HEK293 (cell line): Measurements from ENCODE around the gene MAP3K13.

Experiments used
- CTCF ChIA-PET: fragments of 350-600 bp; formaldehyde crosslinking; extraction: SDS; loops from one replicate; lab custom pipeline; 2021; ENCODE audit warnings: antibody characterized with exemption; lab: Yijun Ruan, JAX
- POLR2A ChIA-PET: fragments of 300-600 bp; formaldehyde crosslinking; extraction: SDS; loops from one replicate; lab custom pipeline; 2020; ENCODE audit warnings: antibody characterized with exemption, inconsistent platforms; lab: Yijun Ruan, JAX
- H3K27ac ChIP-seq: fragments of 200-500 bp; sonication (Bioruptor generic); 2 replicates; pipeline ENCODE4 v1.5.1; 2014; ENCODE audit warnings: low read depth, low read length, control low read depth, inconsistent platforms; ENCODE audit errors: extremely low read depth
- H3K36me3 ChIP-seq, 2 experiments: fragments of 200-500 bp in 1 of 2; sonication (Bioruptor generic) in 1 of 2; 1 replicate in 1 of 2; 2 replicates in 1 of 2; pipeline ENCODE4 v1.5.1; 2014 to 2017; ENCODE audit warnings: inconsistent platforms in 2 of 2, low read length in 2 of 2; ENCODE audit not compliant: control insufficient read depth in 2 of 2, insufficient read depth in 1 of 2
- H3K4me1 ChIP-seq: fragments of 200-500 bp; sonication (Bioruptor generic); 2 replicates; pipeline ENCODE4 v1.5.1; 2014; ENCODE audit warnings: mild to moderate bottlenecking, low read length, inconsistent platforms; ENCODE audit not compliant: control insufficient read depth, insufficient read depth
- H3K4me3 ChIP-seq: 2 replicates; pipeline ENCODE4 v1.5.1; 2011; ENCODE audit warnings: low read depth, mild to moderate bottlenecking, control low read depth, low read length, moderate library complexity
- H3K9me3 ChIP-seq: fragments of 200-500 bp; sonication (Bioruptor generic); 2 replicates; pipeline ENCODE4 v1.5.1; 2014; ENCODE audit warnings: low read depth, low read length, inconsistent platforms; ENCODE audit not compliant: control insufficient read depth, insufficient read depth
- GLIS1 ChIP-seq: fragments of 450-650 bp; formaldehyde crosslinking; IDR thresholded peaks from 2 replicates; pipeline ENCODE4 v1.5.1; 2016; ENCODE audit warnings: missing biosample characterization, missing genetic modification characterization
- KLF10 ChIP-seq: fragments of 450-650 bp; IDR thresholded peaks from 2 replicates; pipeline ENCODE4 v1.5.1; 2018; ENCODE audit warnings: missing biosample characterization, mild to moderate bottlenecking, missing genetic modification characterization
- MYNN ChIP-seq: fragments of 450-650 bp; formaldehyde crosslinking; IDR thresholded peaks from 2 replicates; pipeline ENCODE4 v1.5.1; 2016; ENCODE audit warnings: missing biosample characterization, missing genetic modification characterization, borderline replicate concordance
- ZNF112 ChIP-seq: fragments of 450-650 bp; formaldehyde crosslinking; IDR thresholded peaks from 2 replicates; pipeline ENCODE4 v1.5.0; 2017; ENCODE audit warnings: missing biosample characterization, missing genetic modification characterization
- ZNF140 ChIP-seq: fragments of 450-650 bp; formaldehyde crosslinking; IDR thresholded peaks from 2 replicates; pipeline ENCODE4 v1.5.1; 2016; ENCODE audit warnings: missing biosample characterization, missing genetic modification characterization
- ZNF24 ChIP-seq: fragments of 450-650 bp; formaldehyde crosslinking; IDR thresholded peaks from 2 replicates; pipeline ENCODE4 v1.5.1; 2016; ENCODE audit warnings: missing biosample characterization, missing genetic modification characterization
- ZNF292 ChIP-seq: fragments of 450-650 bp; formaldehyde crosslinking; IDR thresholded peaks from 2 replicates; pipeline ENCODE4 v1.5.1; 2016; ENCODE audit warnings: low read depth, missing biosample characterization, missing genetic modification characterization, borderline replicate concordance
- ZNF426 ChIP-seq: fragments of 450-650 bp; formaldehyde crosslinking; IDR thresholded peaks from 2 replicates; pipeline ENCODE4 v1.5.1; 2017; ENCODE audit warnings: missing biosample characterization, missing genetic modification characterization, mild to moderate bottlenecking, inconsistent platforms, moderate library complexity
- ZNF433 ChIP-seq: fragments of 450-650 bp; formaldehyde crosslinking; IDR thresholded peaks from 2 replicates; pipeline ENCODE4 v1.5.1; 2016; ENCODE audit warnings: missing biosample characterization, missing genetic modification characterization, low read depth
- ZNF521 ChIP-seq: fragments of 450-650 bp; formaldehyde crosslinking; IDR thresholded peaks from 2 replicates; pipeline ENCODE4 v1.5.1; 2017; ENCODE audit warnings: missing biosample characterization, mild to moderate bottlenecking, missing genetic modification characterization
- ZNF529 ChIP-seq: fragments of 450-650 bp; formaldehyde crosslinking; IDR thresholded peaks from 2 replicates; pipeline ENCODE4 v1.5.1; 2017; ENCODE audit warnings: missing genetic modification characterization, missing biosample characterization; ENCODE audit not compliant: insufficient replicate concordance
- ZNF571 ChIP-seq: fragments of 450-650 bp; formaldehyde crosslinking; IDR thresholded peaks from 2 replicates; pipeline ENCODE4 v1.5.0; 2017; ENCODE audit warnings: missing biosample characterization, missing genetic modification characterization
- ZNF624 ChIP-seq: fragments of 450-650 bp; formaldehyde crosslinking; IDR thresholded peaks from 2 replicates; pipeline ENCODE4 v1.5.1; 2017; ENCODE audit warnings: missing biosample characterization, missing genetic modification characterization
- ZNF629 ChIP-seq: fragments of 450-650 bp; formaldehyde crosslinking; IDR thresholded peaks from 2 replicates; pipeline ENCODE4 v1.5.1; 2017; ENCODE audit warnings: missing biosample characterization, missing genetic modification characterization
- ZNF768 ChIP-seq: fragments of 450-650 bp; formaldehyde crosslinking; IDR thresholded peaks from 2 replicates; pipeline ENCODE4 v1.5.1; 2018; ENCODE audit warnings: missing biosample characterization, mild to moderate bottlenecking, missing genetic modification characterization
- ZNF837 ChIP-seq: fragments of 450-650 bp; formaldehyde crosslinking; IDR thresholded peaks from 2 replicates; pipeline ENCODE4 v1.5.1; 2016; ENCODE audit warnings: missing biosample characterization, missing genetic modification characterization
- TF ChIP-seq, protein P1 (sequence below): fragments of 450-650 bp; formaldehyde crosslinking; IDR thresholded peaks from 2 replicates; pipeline ENCODE4 v1.5.1; 2016; ENCODE audit warnings: missing biosample characterization, missing genetic modification characterization
- TF ChIP-seq, protein P2 (sequence below): fragments of 450-650 bp; formaldehyde crosslinking; IDR thresholded peaks from 2 replicates; pipeline ENCODE4 v1.5.1; 2016; ENCODE audit warnings: missing biosample characterization, missing genetic modification characterization
- TF ChIP-seq, protein P3 (sequence below): fragments of 450-650 bp; formaldehyde crosslinking; IDR thresholded peaks from 2 replicates; pipeline ENCODE4 v1.5.1; 2016; ENCODE audit warnings: missing biosample characterization, missing genetic modification characterization

Gene MAP3K13

DNA sequence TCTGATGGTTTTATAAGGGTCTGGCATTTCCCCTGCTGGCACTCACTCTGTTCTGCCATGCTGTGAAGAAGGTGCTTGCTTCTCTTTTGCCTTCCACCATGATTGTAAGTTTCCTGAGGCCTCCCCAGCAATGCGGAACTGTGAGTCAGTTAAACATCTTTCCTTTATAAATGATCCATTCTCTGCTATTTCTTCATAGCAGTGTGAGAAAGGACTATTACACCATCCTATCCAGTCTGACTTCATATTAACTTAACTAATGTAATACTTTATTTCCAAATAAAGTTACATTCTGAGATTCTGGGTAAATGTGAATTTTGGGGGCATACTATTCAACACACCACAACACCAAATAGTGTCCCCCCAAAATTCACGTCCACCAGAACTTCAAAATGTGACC, 22.2 kb upstream of the MAP3K13 start:
- Histone ChIP-seq H3K27ac (no peak overlapping the region), H3K9me3 (no peaks in the 10 kb centered on the region), H3K4me1 (no peaks in the 10 kb centered on the region), H3K4me3 (no peak overlapping the region), H3K36me3 (no peaks in the 10 kb centered on the region)
- POLR2A ChIA-PET, result no interaction called here
- CTCF ChIA-PET, result interaction anchor here (0.6 kb wide), 1 partner anchor 219 kb away, joined by 3 read pairs; no protein-coding TSS in a partner anchor
- TF ChIP-seq ZNF529 (tag by site-specific recombination) (no peak), ZNF629 (tag by site-specific recombination) (peak; percentile 22; the same call in 1 of the 2 replicates), ZNF426 (no peak)
- TF ChIP-seq, all 188 proteins: peak for 1

DNA sequence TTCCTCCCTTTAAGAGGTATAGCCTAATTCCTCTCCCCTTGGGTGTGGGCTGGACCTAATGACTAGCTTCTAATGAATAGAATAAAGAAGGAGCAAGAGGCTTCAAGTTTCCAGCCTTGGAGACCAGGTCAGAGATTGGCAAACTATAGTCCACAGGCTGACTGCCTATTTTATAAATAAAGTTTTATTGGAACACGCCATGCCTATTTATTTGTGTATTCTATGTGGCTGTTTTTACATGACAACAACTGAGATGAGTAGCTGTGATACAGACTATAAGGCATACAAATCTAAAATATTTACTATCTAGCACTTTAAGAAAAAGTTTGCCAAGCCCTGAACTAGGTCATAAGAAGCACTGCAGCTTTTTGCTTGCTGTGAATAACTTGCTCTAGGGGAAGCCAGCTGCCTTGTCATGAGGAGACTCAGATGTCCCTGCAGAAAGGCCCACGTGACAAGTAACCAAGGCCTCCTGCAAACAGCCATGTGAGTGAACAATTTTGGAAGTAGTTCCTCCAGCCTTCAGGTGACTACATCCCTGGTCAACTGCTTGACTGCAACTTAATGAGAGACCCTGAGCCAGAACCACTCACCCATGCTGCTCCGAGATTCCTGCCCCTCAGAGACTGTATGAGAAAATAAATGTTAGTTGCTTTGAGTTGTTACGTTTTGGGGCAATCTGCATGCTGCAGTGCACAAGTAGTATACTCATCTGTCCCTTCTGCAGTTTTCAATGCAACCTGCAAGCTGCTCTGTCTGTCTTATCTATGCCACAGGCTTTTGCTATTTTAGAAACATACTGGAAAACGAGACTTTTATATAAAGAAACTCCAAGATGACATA, 21.1 kb upstream of the MAP3K13 start:
- ChIA-PET CTCF (interaction anchor here (0.6 kb wide), 2 partner anchors 175 to 869 kb away, joined by 3 to 5 read pairs; no protein-coding TSS in a partner anchor), POLR2A (no interaction called here)
- TF ChIP-seq ZNF768 (no peak), ZNF112 (tag by site-specific recombination) (no peak), ZNF140 (tag by site-specific recombination) (no peak), GLIS1 (no peak), ZNF292 (tag by site-specific recombination) (no peak), ZNF24 (tag by site-specific recombination) (no peak), ZNF837 (tag by site-specific recombination) (no peak), ZNF521 (no peak), ZNF571 (tag by site-specific recombination) (no peak), KLF10 (tag by site-specific recombination) (no peak), ZNF433 (tag by site-specific recombination) (no peak), ZNF624 (tag by site-specific recombination) (no peak), MYNN (tag by site-specific recombination) (no peak)
- TF ChIP-seq, protein P1, sequence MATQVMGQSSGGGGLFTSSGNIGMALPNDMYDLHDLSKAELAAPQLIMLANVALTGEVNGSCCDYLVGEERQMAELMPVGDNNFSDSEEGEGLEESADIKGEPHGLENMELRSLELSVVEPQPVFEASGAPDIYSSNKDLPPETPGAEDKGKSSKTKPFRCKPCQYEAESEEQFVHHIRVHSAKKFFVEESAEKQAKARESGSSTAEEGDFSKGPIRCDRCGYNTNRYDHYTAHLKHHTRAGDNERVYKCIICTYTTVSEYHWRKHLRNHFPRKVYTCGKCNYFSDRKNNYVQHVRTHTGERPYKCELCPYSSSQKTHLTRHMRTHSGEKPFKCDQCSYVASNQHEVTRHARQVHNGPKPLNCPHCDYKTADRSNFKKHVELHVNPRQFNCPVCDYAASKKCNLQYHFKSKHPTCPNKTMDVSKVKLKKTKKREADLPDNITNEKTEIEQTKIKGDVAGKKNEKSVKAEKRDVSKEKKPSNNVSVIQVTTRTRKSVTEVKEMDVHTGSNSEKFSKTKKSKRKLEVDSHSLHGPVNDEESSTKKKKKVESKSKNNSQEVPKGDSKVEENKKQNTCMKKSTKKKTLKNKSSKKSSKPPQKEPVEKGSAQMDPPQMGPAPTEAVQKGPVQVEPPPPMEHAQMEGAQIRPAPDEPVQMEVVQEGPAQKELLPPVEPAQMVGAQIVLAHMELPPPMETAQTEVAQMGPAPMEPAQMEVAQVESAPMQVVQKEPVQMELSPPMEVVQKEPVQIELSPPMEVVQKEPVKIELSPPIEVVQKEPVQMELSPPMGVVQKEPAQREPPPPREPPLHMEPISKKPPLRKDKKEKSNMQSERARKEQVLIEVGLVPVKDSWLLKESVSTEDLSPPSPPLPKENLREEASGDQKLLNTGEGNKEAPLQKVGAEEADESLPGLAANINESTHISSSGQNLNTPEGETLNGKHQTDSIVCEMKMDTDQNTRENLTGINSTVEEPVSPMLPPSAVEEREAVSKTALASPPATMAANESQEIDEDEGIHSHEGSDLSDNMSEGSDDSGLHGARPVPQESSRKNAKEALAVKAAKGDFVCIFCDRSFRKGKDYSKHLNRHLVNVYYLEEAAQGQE (tag by site-specific recombination), result no peak
- TF ChIP-seq, protein P2, sequence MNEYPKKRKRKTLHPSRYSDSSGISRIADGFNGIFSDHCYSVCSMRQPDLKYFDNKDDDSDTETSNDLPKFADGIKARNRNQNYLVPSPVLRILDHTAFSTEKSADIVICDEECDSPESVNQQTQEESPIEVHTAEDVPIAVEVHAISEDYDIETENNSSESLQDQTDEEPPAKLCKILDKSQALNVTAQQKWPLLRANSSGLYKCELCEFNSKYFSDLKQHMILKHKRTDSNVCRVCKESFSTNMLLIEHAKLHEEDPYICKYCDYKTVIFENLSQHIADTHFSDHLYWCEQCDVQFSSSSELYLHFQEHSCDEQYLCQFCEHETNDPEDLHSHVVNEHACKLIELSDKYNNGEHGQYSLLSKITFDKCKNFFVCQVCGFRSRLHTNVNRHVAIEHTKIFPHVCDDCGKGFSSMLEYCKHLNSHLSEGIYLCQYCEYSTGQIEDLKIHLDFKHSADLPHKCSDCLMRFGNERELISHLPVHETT (tag by site-specific recombination), result no peak
- TF ChIP-seq, protein P3, sequence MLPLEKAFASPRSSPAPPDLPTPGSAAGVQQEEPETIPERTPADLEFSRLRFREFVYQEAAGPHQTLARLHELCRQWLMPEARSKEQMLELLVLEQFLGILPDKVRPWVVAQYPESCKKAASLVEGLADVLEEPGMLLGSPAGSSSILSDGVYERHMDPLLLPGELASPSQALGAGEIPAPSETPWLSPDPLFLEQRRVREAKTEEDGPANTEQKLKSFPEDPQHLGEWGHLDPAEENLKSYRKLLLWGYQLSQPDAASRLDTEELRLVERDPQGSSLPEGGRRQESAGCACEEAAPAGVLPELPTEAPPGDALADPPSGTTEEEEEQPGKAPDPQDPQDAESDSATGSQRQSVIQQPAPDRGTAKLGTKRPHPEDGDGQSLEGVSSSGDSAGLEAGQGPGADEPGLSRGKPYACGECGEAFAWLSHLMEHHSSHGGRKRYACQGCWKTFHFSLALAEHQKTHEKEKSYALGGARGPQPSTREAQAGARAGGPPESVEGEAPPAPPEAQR (tag by site-specific recombination), result no peak
- Histone ChIP-seq H3K36me3 (no peaks in the 10 kb centered on the region), H3K9me3 (no peaks in the 10 kb centered on the region), H3K4me1 (no peaks in the 10 kb centered on the region), H3K4me3 (no peak overlapping the region), H3K27ac (no peak overlapping the region)
